ENCODE data around the gene RHBDD1. TPM values are rescaled to one million over a fixed set of nuclear protein-coding genes. Genes with fewer than 3 reads are reported as not detected.

The RHBDD1 gene
- total RNA-seq, 1 donor from 2014 or later, result 32.7 TPM

- Mint-ChIP-seq H3K27me3 (no peaks in the 10 kb centered on the region), H3K27ac (no peak overlapping the region)
Observed at GRCh38 chr2:226873826-226874225, 38.0 kb downstream of the RHBDD1 start.

GRCh38 chr2:226874749-226875148 is 38.9 kb downstream of the RHBDD1 start:
- Mint-ChIP-seq H3K36me3 (ENCODE audit: insufficient read depth) (peaks cover 10% of the 10 kb centered on the region), H3K9me3 (ENCODE audit: low read depth) (no peaks in the 10 kb centered on the region), H3K27ac (no peak overlapping the region), H3K27me3 (no peaks in the 10 kb centered on the region), H3K4me1 (ENCODE audit: low read depth) (peaks cover 20% of the 10 kb centered on the region), H3K4me3 (ENCODE audit: low read depth) (no peak overlapping the region)
- TF ChIP-seq CTCF (IDR thresholded peaks at IDR 0.05; ENCODE audit: unreplicated experiment), result no peak
- no peak for DNase-seq (ENCODE audit: low spot score, unreplicated experiment)

More at GRCh38 chr2:226873826-226874225, 38.0 kb downstream of the RHBDD1 start:
- no peaks in the 10 kb centered on the region for H3K9me3 Mint-ChIP-seq (ENCODE audit: low read depth)
- no peak for TF ChIP-seq CTCF (IDR thresholded peaks at IDR 0.05; ENCODE audit: unreplicated experiment)
- peaks cover 11% of the 10 kb centered on the region for H3K36me3 Mint-ChIP-seq (ENCODE audit: insufficient read depth)
- H3K4me1 Mint-ChIP-seq (ENCODE audit: low read depth), result peaks cover 20% of the 10 kb centered on the region
- DNase-seq (ENCODE audit: low spot score, unreplicated experiment), result no peak
- no peak overlapping the region for H3K4me3 Mint-ChIP-seq (ENCODE audit: low read depth)

DNA sequence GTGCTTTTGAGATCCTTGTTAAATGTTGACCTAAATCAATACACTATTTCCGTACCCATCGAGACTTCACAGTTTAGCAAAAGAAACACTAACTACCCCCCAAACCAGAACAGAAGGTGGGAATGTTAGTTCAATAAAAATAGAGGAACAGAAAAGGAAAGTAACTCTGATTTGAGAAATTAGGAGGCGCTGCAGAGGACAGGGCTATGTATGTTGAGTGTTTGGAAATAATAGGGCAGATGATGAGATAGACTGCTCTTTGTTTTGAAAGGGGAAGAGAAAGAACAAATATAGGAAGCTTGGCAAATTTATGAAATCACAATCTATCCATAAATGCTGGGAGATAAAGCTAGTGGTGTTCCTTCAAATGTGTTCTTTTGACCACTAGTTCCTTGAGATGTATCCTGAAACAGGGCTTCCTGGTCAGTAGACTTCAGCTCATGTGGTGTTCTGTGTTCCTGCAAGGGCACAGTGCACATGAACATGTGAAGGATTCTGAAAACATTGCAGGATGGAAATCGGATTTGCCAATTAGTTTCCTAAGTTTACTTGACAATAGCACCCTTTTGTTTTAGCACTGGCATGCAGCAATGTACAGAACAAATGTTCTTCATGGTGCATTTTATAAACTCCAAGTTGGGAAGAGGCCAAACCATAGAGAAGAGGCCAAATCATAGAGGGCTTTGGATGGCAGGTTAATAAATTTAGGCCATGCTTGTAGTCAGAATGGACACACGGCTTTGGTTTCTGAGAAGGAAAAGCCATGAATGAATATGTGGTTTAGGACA is 39.8 kb downstream of the RHBDD1 start:
- no peak for DNase-seq (ENCODE audit: low spot score, unreplicated experiment)
- no peaks in the 10 kb centered on the region for H3K27me3 Mint-ChIP-seq
- H3K27ac Mint-ChIP-seq, result peak overlapping the region; percentile 56
- H3K4me1 Mint-ChIP-seq (ENCODE audit: low read depth), result peaks cover 20% of the 10 kb centered on the region
- no peaks in the 10 kb centered on the region for H3K9me3 Mint-ChIP-seq (ENCODE audit: low read depth)
- peaks cover 9% of the 10 kb centered on the region for H3K36me3 Mint-ChIP-seq (ENCODE audit: insufficient read depth)
- peak overlapping the region; percentile 3 for H3K4me3 Mint-ChIP-seq (ENCODE audit: low read depth)
- no peak for TF ChIP-seq CTCF (IDR thresholded peaks at IDR 0.05; ENCODE audit: unreplicated experiment)

DNA sequence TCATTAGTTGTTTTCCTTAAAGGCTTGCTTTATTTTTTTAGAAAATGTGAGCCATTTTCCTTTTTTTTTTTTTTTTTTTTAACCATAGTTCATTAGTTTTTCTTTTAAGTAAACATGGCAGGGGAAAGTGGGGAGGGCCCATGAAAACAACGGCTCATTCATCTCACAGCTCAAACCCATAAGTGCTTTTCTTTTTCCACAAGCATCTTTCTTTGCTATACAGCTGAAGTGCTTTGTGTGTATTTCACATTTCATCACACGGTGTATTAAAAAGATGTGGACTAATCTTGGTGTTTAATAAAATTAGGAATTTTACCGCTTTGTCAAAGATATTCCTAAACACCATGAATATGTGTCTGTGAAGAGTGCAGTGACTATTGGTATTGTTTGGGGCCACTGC is 41.6 kb downstream of the RHBDD1 start:
- Mint-ChIP-seq H3K27ac (no peak overlapping the region), H3K27me3 (no peaks in the 10 kb centered on the region), H3K4me3 (ENCODE audit: low read depth) (no peak overlapping the region), H3K9me3 (ENCODE audit: low read depth) (peaks cover under 1% of the 10 kb centered on the region), H3K4me1 (ENCODE audit: low read depth) (peaks cover 20% of the 10 kb centered on the region), H3K36me3 (ENCODE audit: insufficient read depth) (peaks cover 12% of the 10 kb centered on the region)
- TF ChIP-seq CTCF (IDR thresholded peaks at IDR 0.05; ENCODE audit: unreplicated experiment), result no peak
- no peak for DNase-seq (ENCODE audit: low spot score, unreplicated experiment)

DNA sequence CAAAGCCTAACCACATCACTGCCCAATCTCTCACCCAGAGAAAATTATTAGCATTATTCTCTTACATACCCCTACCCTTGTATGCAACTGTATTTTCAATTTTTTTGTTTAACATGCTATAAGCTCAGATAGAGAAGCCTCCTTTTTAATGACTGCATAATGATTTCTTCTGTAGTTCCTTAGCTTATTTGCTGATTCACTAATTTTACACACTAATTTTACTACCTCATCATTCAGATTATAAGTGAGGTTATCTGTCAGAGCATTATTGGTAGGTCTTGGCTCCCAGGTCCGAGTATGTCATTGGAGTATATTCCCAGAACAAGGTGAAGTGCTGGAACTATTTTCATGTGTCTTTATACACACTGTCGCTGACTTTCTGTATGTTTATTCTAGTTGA is 45.4 kb downstream of the RHBDD1 start:
- Mint-ChIP-seq H3K27ac (no peak overlapping the region), H3K4me3 (ENCODE audit: low read depth) (no peak overlapping the region), H3K4me1 (ENCODE audit: low read depth) (peaks cover 17% of the 10 kb centered on the region), H3K9me3 (ENCODE audit: low read depth) (peaks cover 3% of the 10 kb centered on the region), H3K36me3 (ENCODE audit: insufficient read depth) (peaks cover 9% of the 10 kb centered on the region), H3K27me3 (no peaks in the 10 kb centered on the region)
- no peak for DNase-seq (ENCODE audit: low spot score, unreplicated experiment)
- TF ChIP-seq CTCF (IDR thresholded peaks at IDR 0.05; ENCODE audit: unreplicated experiment), result no peak

Data from progenitor cell of endocrine pancreas (in vitro differentiated cells).